Measurements from ENCODE around the gene FAR1.
"Not testable (repeated sequence)": the region's sequence is repeated elsewhere in the genome, so short reads cannot be mapped to it uniquely, and the experiment has no call there.

Gene FAR1

GRCh38 chr11:13635804-13636203 lies 32.7 kb upstream of the FAR1 start:
- no peak for DNase-seq (ENCODE audit: extremely low spot score)
- TF ChIP-seq FOXK2 (IDR thresholded peaks at IDR 0.05) = no peak
- no peak for TF ChIP-seq BHLHE40 (IDR thresholded peaks at IDR 0.05; ENCODE audit: borderline replicate concordance)
- TF ChIP-seq SUZ12 (IDR thresholded peaks at IDR 0.05) = no peak
- TF ChIP-seq FOXM1 (IDR thresholded peaks at IDR 0.05; ENCODE audit: borderline replicate concordance) = no peak
- TF ChIP-seq PKNOX1 (IDR thresholded peaks at IDR 0.05) = no peak
- TF ChIP-seq LEF1 (IDR thresholded peaks at IDR 0.05; ENCODE audit: borderline replicate concordance) = no peak
- no peak for TF ChIP-seq L3MBTL2 (conservative IDR thresholded peaks at IDR 0.05)
- TF ChIP-seq HDGF (IDR thresholded peaks at IDR 0.05; ENCODE audit: borderline replicate concordance) = no peak
- TF ChIP-seq NFRKB (IDR thresholded peaks at IDR 0.05) = no peak
- no peak for TF ChIP-seq FOXA1 (IDR thresholded peaks at IDR 0.05)
- no peak for TF ChIP-seq SP1 (IDR thresholded peaks at IDR 0.05)
- no peak for TF ChIP-seq TARDBP (IDR thresholded peaks at IDR 0.05)
- no peak for TF ChIP-seq ARNT (IDR thresholded peaks at IDR 0.05)
- TF ChIP-seq CTBP1 (IDR thresholded peaks at IDR 0.05; ENCODE audit: borderline replicate concordance) = no peak
- TF ChIP-seq ELF4 (IDR thresholded peaks at IDR 0.05) = no peak
- TF ChIP-seq ZNF384 (IDR thresholded peaks at IDR 0.05) = no peak
- ChIA-PET POLR2A (no interaction called here), CTCF (no interaction called here)

GRCh38 chr11:13637125-13638069 lies 31.1 kb upstream of the FAR1 start:
- no peak for TF ChIP-seq SP1 (IDR thresholded peaks at IDR 0.05)
- no peak for TF ChIP-seq FOXA1 (IDR thresholded peaks at IDR 0.05)
- TF ChIP-seq TARDBP (IDR thresholded peaks at IDR 0.05) = no peak
- no peak for TF ChIP-seq HDGF (IDR thresholded peaks at IDR 0.05; ENCODE audit: borderline replicate concordance)
- no peak for TF ChIP-seq L3MBTL2 (conservative IDR thresholded peaks at IDR 0.05)
- ChIA-PET POLR2A (no interaction called here), CTCF (no interaction called here)
- no peak for DNase-seq (ENCODE audit: extremely low spot score)

- TF ChIP-seq BHLHE40 (IDR thresholded peaks at IDR 0.05; ENCODE audit: borderline replicate concordance) = no peak
- no peak for TF ChIP-seq ELF4 (IDR thresholded peaks at IDR 0.05)
- TF ChIP-seq NFRKB (IDR thresholded peaks at IDR 0.05) = no peak
- TF ChIP-seq TARDBP (IDR thresholded peaks at IDR 0.05) = no peak
- no peak for TF ChIP-seq LEF1 (IDR thresholded peaks at IDR 0.05; ENCODE audit: borderline replicate concordance)
- no peak for TF ChIP-seq ARNT (IDR thresholded peaks at IDR 0.05)
- no peak for TF ChIP-seq SP1 (IDR thresholded peaks at IDR 0.05)
- no peak for TF ChIP-seq FOXA1 (IDR thresholded peaks at IDR 0.05)
- no peak for TF ChIP-seq FOXK2 (IDR thresholded peaks at IDR 0.05)
- TF ChIP-seq HDGF (IDR thresholded peaks at IDR 0.05; ENCODE audit: borderline replicate concordance) = no peak
- no peak for TF ChIP-seq L3MBTL2 (conservative IDR thresholded peaks at IDR 0.05)
- TF ChIP-seq SUZ12 (IDR thresholded peaks at IDR 0.05) = no peak
- no peak for TF ChIP-seq CTBP1 (IDR thresholded peaks at IDR 0.05; ENCODE audit: borderline replicate concordance)
- POLR2A ChIA-PET = no interaction called here
- CTCF ChIA-PET = no interaction called here
- DNase-seq (ENCODE audit: extremely low spot score) = no peak
Measured at GRCh38 chr11:13638422-13638821, 30.0 kb upstream of the FAR1 start.

- DNase-seq (ENCODE audit: extremely low spot score) = no peak
- TF ChIP-seq NFRKB (IDR thresholded peaks at IDR 0.05) = no peak
- TF ChIP-seq SP1 (IDR thresholded peaks at IDR 0.05) = no peak
- TF ChIP-seq PKNOX1 (IDR thresholded peaks at IDR 0.05) = no peak
- no peak for TF ChIP-seq L3MBTL2 (conservative IDR thresholded peaks at IDR 0.05)
- no peak for TF ChIP-seq SUZ12 (IDR thresholded peaks at IDR 0.05)
- TF ChIP-seq TARDBP (IDR thresholded peaks at IDR 0.05) = no peak
- TF ChIP-seq ZNF384 (IDR thresholded peaks at IDR 0.05) = no peak
- no peak for TF ChIP-seq FOXM1 (IDR thresholded peaks at IDR 0.05; ENCODE audit: borderline replicate concordance)
- no peak for TF ChIP-seq CTBP1 (IDR thresholded peaks at IDR 0.05; ENCODE audit: borderline replicate concordance)
- TF ChIP-seq HDGF (IDR thresholded peaks at IDR 0.05; ENCODE audit: borderline replicate concordance) = no peak
- TF ChIP-seq ELF4 (IDR thresholded peaks at IDR 0.05) = no peak
- no peak for TF ChIP-seq ARNT (IDR thresholded peaks at IDR 0.05)
- no peak for TF ChIP-seq LEF1 (IDR thresholded peaks at IDR 0.05; ENCODE audit: borderline replicate concordance)
- no peak for TF ChIP-seq BHLHE40 (IDR thresholded peaks at IDR 0.05; ENCODE audit: borderline replicate concordance)
- TF ChIP-seq FOXA1 (IDR thresholded peaks at IDR 0.05) = no peak
- TF ChIP-seq FOXK2 (IDR thresholded peaks at IDR 0.05) = no peak
- POLR2A ChIA-PET = no interaction called here
- CTCF ChIA-PET = no interaction called here
Measured at GRCh38 chr11:13644997-13645687, 23.3 kb upstream of the FAR1 start.

- ChIA-PET POLR2A (no interaction called here), CTCF (no interaction called here)
- DNase-seq (ENCODE audit: extremely low spot score) = no peak
- TF ChIP-seq HDGF (IDR thresholded peaks at IDR 0.05; ENCODE audit: borderline replicate concordance) (no peak), NFRKB (IDR thresholded peaks at IDR 0.05) (no peak), TARDBP (IDR thresholded peaks at IDR 0.05) (no peak), FOXK2 (IDR thresholded peaks at IDR 0.05) (no peak), ZNF384 (IDR thresholded peaks at IDR 0.05) (no peak), L3MBTL2 (conservative IDR thresholded peaks at IDR 0.05) (no peak), FOXA1 (IDR thresholded peaks at IDR 0.05) (no peak), SUZ12 (IDR thresholded peaks at IDR 0.05) (no peak), ARNT (IDR thresholded peaks at IDR 0.05) (no peak)
Measured at GRCh38 chr11:13647391-13647790, 21.1 kb upstream of the FAR1 start.

GRCh38 chr11:13649619-13650018 lies 18.8 kb upstream of the FAR1 start:
- ChIA-PET POLR2A (no interaction called here), CTCF (no interaction called here)
- TF ChIP-seq L3MBTL2 (conservative IDR thresholded peaks at IDR 0.05) = no peak
- no peak for TF ChIP-seq NFRKB (IDR thresholded peaks at IDR 0.05)
- TF ChIP-seq ZNF384 (IDR thresholded peaks at IDR 0.05) = no peak
- no peak for TF ChIP-seq ARNT (IDR thresholded peaks at IDR 0.05)
- no peak for TF ChIP-seq LEF1 (IDR thresholded peaks at IDR 0.05; ENCODE audit: borderline replicate concordance)
- no peak for TF ChIP-seq FOXA1 (IDR thresholded peaks at IDR 0.05)
- TF ChIP-seq SP1 (IDR thresholded peaks at IDR 0.05) = no peak
- TF ChIP-seq BHLHE40 (IDR thresholded peaks at IDR 0.05; ENCODE audit: borderline replicate concordance) = no peak
- no peak for TF ChIP-seq FOXM1 (IDR thresholded peaks at IDR 0.05; ENCODE audit: borderline replicate concordance)
- no peak for TF ChIP-seq PKNOX1 (IDR thresholded peaks at IDR 0.05)
- no peak for TF ChIP-seq ELF4 (IDR thresholded peaks at IDR 0.05)
- no peak for TF ChIP-seq FOXK2 (IDR thresholded peaks at IDR 0.05)
- no peak for TF ChIP-seq CTBP1 (IDR thresholded peaks at IDR 0.05; ENCODE audit: borderline replicate concordance)
- no peak for TF ChIP-seq SUZ12 (IDR thresholded peaks at IDR 0.05)
- TF ChIP-seq TARDBP (IDR thresholded peaks at IDR 0.05) = no peak
- no peak for DNase-seq (ENCODE audit: extremely low spot score)

- CTCF ChIA-PET; POLR2A ChIA-PET; DNase-seq (ENCODE audit: extremely low spot score): not testable (repeated sequence)
Measured at GRCh38 chr11:13651515-13651914, 17.0 kb upstream of the FAR1 start.

All from HEK293T (cell line).